Activated CD4-positive, alpha-beta T cell treated with anti-CD3 and anti-CD28 coated beads for 36 hours (primary cell): Measurements from ENCODE around the gene OR2A25. TPM values are rescaled to one million over a fixed set of nuclear protein-coding genes. Genes with fewer than 3 reads are reported as not detected.

Experiments used
- ATAC-seq: fragments of 200-7000 bp; cut with Tn5 transposase; one replicate; pipeline ENCODE4 v1.10.0; 2021; ENCODE audit warnings: mild to moderate bottlenecking, moderate library complexity
- CTCF ChIA-PET: fragments of 350-600 bp; sonication (Branson Sonifier 250); formaldehyde crosslinking; loops from one replicate; lab custom pipeline; 2021; ENCODE audit warnings: antibody characterized with exemption; lab: Charles Lee
- POLR2A ChIA-PET: fragments of 350-600 bp; sonication (Branson Sonifier 250); formaldehyde crosslinking; loops from one replicate; lab custom pipeline; 2021; ENCODE audit warnings: antibody characterized with exemption, inconsistent platforms; lab: Charles Lee
- DNase-seq: peaks from one replicate; pipeline ENCODE4 v3.0.0-alpha.2; 2020
- H3K27ac Mint-ChIP-seq: one replicate; pipeline ENCODE4 v1.8.0; 2021; ENCODE audit warnings: mixed read lengths
- H3K27me3 Mint-ChIP-seq: one replicate; pipeline ENCODE4 v1.8.0; 2021; ENCODE audit warnings: mixed read lengths
- H3K36me3 Mint-ChIP-seq: one replicate; pipeline ENCODE4 v1.8.0; 2021; ENCODE audit warnings: low read depth, mixed read lengths
- H3K4me1 Mint-ChIP-seq: one replicate; pipeline ENCODE4 v1.8.0; 2021; ENCODE audit warnings: mixed read lengths
- H3K4me3 Mint-ChIP-seq: one replicate; pipeline ENCODE4 v1.8.0; 2021; ENCODE audit warnings: mild to moderate bottlenecking, moderate library complexity, mixed read lengths
- H3K9me3 Mint-ChIP-seq: one replicate; pipeline ENCODE4 v1.8.0; 2021; ENCODE audit warnings: low read depth, mixed read lengths
- intact Hi-C, 2 experiments: fragments of 100-400 bp; cut with DNase I in 1 of 2; cut with micrococcal nuclease in 1 of 2; formaldehyde crosslinking; loops; one replicate each; pipeline versions ENCODE4 v1.14.2 to v1.15.1; 2022 to 2024; cut with DNase I, micrococcal nuclease
- total RNA-seq, 2 experiments: library from RNA; stranded (reverse); gene quantifications; one replicate each; pipeline ENCODE4 v1.2.3, GENCODE V29; 2021

The OR2A25 gene
- total RNA-seq, 2 experiments from 2014 or later, result not detected

- no peak for ATAC-seq
- Mint-ChIP-seq H3K36me3 (no peaks in the 10 kb centered on the region), H3K27me3 (no peaks in the 10 kb centered on the region), H3K9me3 (no peaks in the 10 kb centered on the region), H3K27ac (no peak within 1 kb of the TSS), H3K4me3 (no peak within 1 kb of the TSS), H3K4me1 (no peaks in the 10 kb centered on the region)
- CTCF ChIA-PET, result no interaction called here
- no peak for DNase-seq
- POLR2A ChIA-PET, result no interaction called here
- intact Hi-C loops, result loop anchor here in 1 of 2 experiments (10.0 kb wide), 1 partner anchor 218 kb away; the partner anchor contains the start of gene TCAF1
Observed at GRCh38 chr7:144122876-144123275, 53.3 kb downstream of the OR2A25 start, which contains the start of gene OR2A14. TSS of gene OR2A14 (plus strand) at chr7:144123176. CDS start at chr7:144129113, 5,937 bp downstream.

Other genes starting within 250 kb of the OR2A25 start
- gene TCAF1, start 167.6 kb upstream of the OR2A25 start, total RNA-seq, result 10 to 100 TPM; 16.5 to 17.7 TPM
- not detected for gene OR2F2, start 134.6 kb upstream of the OR2A25 start, total RNA-seq
- not detected for gene OR2F1, start 115.0 kb upstream of the OR2A25 start, total RNA-seq
- gene OR6B1, start 69.5 kb upstream of the OR2A25 start, total RNA-seq, result not detected
- gene OR2A5, start 20.9 kb upstream of the OR2A25 start, total RNA-seq, result not detected
- not detected for gene OR2A12, start 16.5 kb downstream of the OR2A25 start, total RNA-seq
- not detected for gene OR2A2, start 39.8 kb downstream of the OR2A25 start, total RNA-seq
- not detected for gene OR2A14, start 53.4 kb downstream of the OR2A25 start, total RNA-seq
- 1 to 10 TPM; 1.2 to 1.4 TPM for gene CTAGE4, start 113.7 kb downstream of the OR2A25 start, total RNA-seq
- gene ARHGEF35, start 126.0 kb downstream of the OR2A25 start, total RNA-seq, result 1 to 10 TPM; 5.1 to 6.3 TPM
- gene OR2A42, start 169.8 kb downstream of the OR2A25 start, total RNA-seq, result not detected
- 1 to 10 TPM; 2.9 to 3.8 TPM for gene OR2A7, start 195.0 kb downstream of the OR2A25 start, total RNA-seq
- gene CTAGE8, start 199.5 kb downstream of the OR2A25 start, total RNA-seq, result 1 to 10 TPM; 1.1 to 1.9 TPM
- gene OR2A1, start 242.6 kb downstream of the OR2A25 start, total RNA-seq, result not detected